Panc1 (cell line): Measurements from ENCODE around the gene MMP21.

Experiments used
- POLR2AphosphoS5 ChIP-seq: IDR thresholded peaks from 2 replicates; pipeline ENCODE4 v1.6.1; 2012; ENCODE audit warnings: mild to moderate bottlenecking, low read depth, low read length, moderate library complexity
- REST ChIP-seq, 2 experiments: IDR thresholded peaks; 2 replicates each; pipeline ENCODE4 v1.6.1; 2011 to 2012; ENCODE audit warnings: low read depth in 2 of 2, control low read depth in 1 of 2, low read length in 1 of 2, mild to moderate bottlenecking in 1 of 2, moderate library complexity in 1 of 2; ENCODE audit not compliant: insufficient read depth in 1 of 2
- TF ChIP-seq, protein P1 (sequence below): fragments of 450-650 bp; IDR thresholded peaks from 2 replicates; pipeline ENCODE4 v1.5.1; 2017; ENCODE audit warnings: mild to moderate bottlenecking

DNA sequence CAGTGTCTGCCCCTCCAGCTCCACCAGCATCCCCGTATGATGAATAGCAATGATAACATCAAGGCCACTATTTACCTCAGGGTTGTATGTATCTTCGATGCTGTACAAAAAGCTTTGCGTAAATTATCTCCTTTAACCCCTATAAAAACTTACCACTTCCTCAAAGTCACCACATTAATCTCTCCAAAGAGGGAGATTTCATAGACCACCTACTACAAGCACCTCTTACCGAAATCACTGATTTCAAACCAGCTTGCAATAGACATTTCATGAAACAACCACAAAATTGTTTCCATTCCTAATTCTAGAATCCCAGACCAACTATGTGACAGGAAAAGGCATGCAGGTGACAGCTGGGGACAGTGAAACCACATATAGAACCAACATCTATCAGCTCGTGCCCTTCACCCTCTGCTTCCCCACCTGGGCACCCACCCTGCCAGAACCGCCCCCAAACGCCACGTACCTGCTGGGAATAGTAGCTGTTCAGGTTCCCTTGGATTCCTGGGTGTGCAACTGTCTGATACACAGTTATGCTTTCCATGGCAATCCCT, 20.1 kb upstream of the MMP21 start:
- TF ChIP-seq, protein P1, sequence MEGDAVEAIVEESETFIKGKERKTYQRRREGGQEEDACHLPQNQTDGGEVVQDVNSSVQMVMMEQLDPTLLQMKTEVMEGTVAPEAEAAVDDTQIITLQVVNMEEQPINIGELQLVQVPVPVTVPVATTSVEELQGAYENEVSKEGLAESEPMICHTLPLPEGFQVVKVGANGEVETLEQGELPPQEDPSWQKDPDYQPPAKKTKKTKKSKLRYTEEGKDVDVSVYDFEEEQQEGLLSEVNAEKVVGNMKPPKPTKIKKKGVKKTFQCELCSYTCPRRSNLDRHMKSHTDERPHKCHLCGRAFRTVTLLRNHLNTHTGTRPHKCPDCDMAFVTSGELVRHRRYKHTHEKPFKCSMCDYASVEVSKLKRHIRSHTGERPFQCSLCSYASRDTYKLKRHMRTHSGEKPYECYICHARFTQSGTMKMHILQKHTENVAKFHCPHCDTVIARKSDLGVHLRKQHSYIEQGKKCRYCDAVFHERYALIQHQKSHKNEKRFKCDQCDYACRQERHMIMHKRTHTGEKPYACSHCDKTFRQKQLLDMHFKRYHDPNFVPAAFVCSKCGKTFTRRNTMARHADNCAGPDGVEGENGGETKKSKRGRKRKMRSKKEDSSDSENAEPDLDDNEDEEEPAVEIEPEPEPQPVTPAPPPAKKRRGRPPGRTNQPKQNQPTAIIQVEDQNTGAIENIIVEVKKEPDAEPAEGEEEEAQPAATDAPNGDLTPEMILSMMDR: no peak
- TF ChIP-seq POLR2AphosphoS5 (no peak), REST (IDR thresholded peaks at IDR 0.05; ENCODE audit: insufficient read depth in 1 of 2, low read depth in 2 of 2, low read length in 1 of 2) (no peak)
